Endothelial cell of umbilical vein (primary cell): ENCODE results near the gene MARK4.

ENCODE experiments used
- CTCF ChIP-seq, 2 donors: IDR thresholded peaks; 1 replicate in 1 of 2; 2 replicates in 1 of 2; pipeline ENCODE4 v1.5.1; 2011; ENCODE audit warnings: low read length in 2 of 2, mild to moderate bottlenecking in 2 of 2, moderate library complexity in 2 of 2, control low read depth in 1 of 2, inconsistent platforms in 1 of 2, low read depth in 1 of 2; ENCODE audit not compliant: insufficient read depth in 1 of 2; ENCODE audit errors: extremely low read depth in 1 of 2
- EZH2 ChIP-seq: IDR thresholded peaks from 2 replicates; pipeline ENCODE4 v1.6.1; 2012; ENCODE audit warnings: borderline replicate concordance, low read depth, mild to moderate bottlenecking, moderate library complexity, low read length, inconsistent platforms; ENCODE audit not compliant: severe bottlenecking
- FOS ChIP-seq: IDR thresholded peaks from 2 replicates; pipeline ENCODE4 v1.6.1; 2011; ENCODE audit warnings: mild to moderate bottlenecking, low read length, moderate library complexity, borderline replicate concordance; ENCODE audit not compliant: insufficient read depth
- MAX ChIP-seq: IDR thresholded peaks from 2 replicates; pipeline ENCODE4 v1.6.1; 2011; ENCODE audit not compliant: insufficient read depth, insufficient read length
- POLR2A ChIP-seq: IDR thresholded peaks from 2 replicates; pipeline ENCODE4 v1.6.1; 2012; ENCODE audit warnings: low read depth, mild to moderate bottlenecking, control low read depth, low read length
- POLR2AphosphoS5 ChIP-seq: IDR thresholded peaks from 2 replicates; pipeline ENCODE4 v1.6.1; 2012; ENCODE audit warnings: low read depth, mild to moderate bottlenecking, control low read depth, low read length, moderate library complexity; ENCODE audit not compliant: insufficient read depth

- TF ChIP-seq CTCF (IDR thresholded peaks at IDR 0.05; ENCODE audit: extremely low read depth in 1 of 2, insufficient read depth in 1 of 2, low read depth in 1 of 2, low read length in 2 of 2) (no peak), POLR2AphosphoS5 (no peak), POLR2A (no peak), FOS (no peak), EZH2 (no peak), MAX (no peak)
Observed at GRCh38 chr19:45311621-45312020, 60.5 kb downstream of the MARK4 start.
